Measurements from ENCODE around the gene CYCS.

Gene CYCS

DNA sequence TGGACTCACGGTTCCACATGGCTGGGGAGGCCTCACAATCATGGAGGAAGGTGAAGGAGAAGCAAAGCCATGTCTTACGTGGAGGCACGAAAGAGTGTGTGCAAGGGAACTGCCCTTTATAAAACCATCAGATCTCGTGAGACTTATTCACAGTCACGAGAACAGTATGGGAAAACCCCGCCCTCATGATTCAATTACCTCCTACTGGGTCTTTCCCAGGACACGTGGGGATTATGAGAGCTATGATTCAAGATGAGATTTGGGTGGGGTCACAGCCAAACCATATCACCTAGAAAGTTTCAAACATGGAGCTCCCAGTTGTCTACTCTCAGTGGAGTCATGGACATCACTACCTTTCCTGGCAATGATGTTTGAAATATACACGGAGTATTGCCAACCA, 49.6 kb downstream of the CYCS start:
- in situ Hi-C loops (cut with MboI; ENCODE audit: low sequenced_read_pairs), result loop anchor here (10.0 kb wide), 1 partner anchor 271 kb away; no protein-coding TSS in a partner anchor

DNA sequence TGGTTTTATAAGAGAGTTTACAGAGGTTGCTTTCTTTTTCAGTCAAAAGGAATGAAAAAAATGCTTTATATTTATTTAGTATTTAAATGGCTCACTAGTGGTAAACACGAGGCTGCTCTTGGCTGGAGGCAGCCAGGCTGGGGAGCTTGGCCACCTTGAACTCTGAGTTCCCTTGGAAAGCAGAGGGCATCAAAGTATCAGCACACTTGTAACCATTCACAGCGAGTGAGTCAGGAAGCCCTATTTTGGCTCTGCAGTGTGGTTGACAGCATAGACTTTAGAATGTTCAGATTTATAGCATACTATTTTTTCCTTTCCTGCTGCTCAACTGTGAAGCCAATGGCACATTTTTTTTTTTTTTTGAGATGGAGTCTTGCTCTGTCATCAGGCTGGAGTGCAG, 51.6 kb downstream of the CYCS start:
- in situ Hi-C loops (cut with MboI; ENCODE audit: low sequenced_read_pairs), result loop anchor here (10.0 kb wide), 1 partner anchor 269 kb away; no protein-coding TSS in a partner anchor
